HG02759 (cell line): ENCODE results near the gene TRPC4AP.
"Not testable (repeated sequence)": the region's sequence is repeated elsewhere in the genome, so short reads cannot be mapped to it uniquely, and the experiment has no call there.

Experiments used
- ATAC-seq: cut with Tn5 transposase; IDR thresholded peaks from one replicate; pipeline ENCODE4 v1.9.1; 2021; ENCODE audit warnings: mild to moderate bottlenecking, moderate library complexity; ENCODE audit not compliant: unreplicated experiment

The TRPC4AP gene

GRCh38 chr20:35059612-35060011, 33.0 kb downstream of the TRPC4AP start:
- no peak for ATAC-seq

GRCh38 chr20:35059110-35059509, 33.5 kb downstream of the TRPC4AP start:
- ATAC-seq: no peak

- ATAC-seq: no peak
Observed at GRCh38 chr20:35055445-35056276, 36.9 kb downstream of the TRPC4AP start.

GRCh38 chr20:35054814-35055213, 37.8 kb downstream of the TRPC4AP start:
- no peak for ATAC-seq

- not testable (repeated sequence) for ATAC-seq
Observed at GRCh38 chr20:35052616-35053015, 40.0 kb downstream of the TRPC4AP start.

- ATAC-seq: no peak
Observed at GRCh38 chr20:35049776-35050352, 42.7 kb downstream of the TRPC4AP start.

GRCh38 chr20:35048739-35049138, 43.9 kb downstream of the TRPC4AP start:
- ATAC-seq: no peak

- ATAC-seq: no peak
Observed at GRCh38 chr20:35042268-35042667, 50.3 kb downstream of the TRPC4AP start.

GRCh38 chr20:35040646-35041045, 52.0 kb downstream of the TRPC4AP start:
- ATAC-seq: no peak

- no peak for ATAC-seq
Observed at GRCh38 chr20:35039846-35040489, 52.6 kb downstream of the TRPC4AP start.

- no peak for ATAC-seq
Observed at GRCh38 chr20:35039146-35039545, 53.5 kb downstream of the TRPC4AP start.

- no peak for ATAC-seq
Observed at GRCh38 chr20:35034145-35034544, 58.5 kb downstream of the TRPC4AP start.

- no peak for ATAC-seq
Observed at GRCh38 chr20:35030136-35030535, 62.5 kb downstream of the TRPC4AP start.

- ATAC-seq: no peak
Observed at GRCh38 chr20:35027301-35027700, 65.3 kb downstream of the TRPC4AP start.

GRCh38 chr20:35025116-35025515, 67.5 kb downstream of the TRPC4AP start:
- no peak for ATAC-seq

GRCh38 chr20:35023624-35024023, 69.0 kb downstream of the TRPC4AP start:
- ATAC-seq: no peak

GRCh38 chr20:35021831-35022230, 70.8 kb downstream of the TRPC4AP start:
- ATAC-seq: no peak

- ATAC-seq: no peak
Observed at GRCh38 chr20:35021063-35021462, 71.5 kb downstream of the TRPC4AP start.

- ATAC-seq: no peak
Observed at GRCh38 chr20:35020108-35020928, 72.3 kb downstream of the TRPC4AP start.

GRCh38 chr20:35018590-35019371, 73.8 kb downstream of the TRPC4AP start:
- ATAC-seq: no peak
